ENCODE data around the gene MZT2A. TPM values are rescaled to one million over a fixed set of nuclear protein-coding genes. Genes with fewer than 3 reads are reported as not detected.

The MZT2A gene
- polyA plus RNA-seq, 1 of the 3 experiments (the other 2 are of a cell fraction): 61.9 TPM

Other genes with a start within 250 kb of the MZT2A start
- not detected in 2 replicates for gene RAB6D, start 128.2 kb downstream of the MZT2A start, polyA plus RNA-seq (2012; rRNA removed)
- not detected in 2 replicates for gene TUBA3D, start 16.3 kb downstream of the MZT2A start, polyA plus RNA-seq (2012; rRNA removed)
- gene CCDC74A, start 35.5 kb upstream of the MZT2A start, polyA plus RNA-seq (2012; rRNA removed): 16.6 and 21.3 TPM in 2 replicates

All from SK-N-SH (cell line).